Inflammatory macrophage treated with lipopolysaccharide for 4 hours (primary cell): ENCODE results near the gene ITPR1.
"Not testable (repeated sequence)": the region's sequence is repeated elsewhere in the genome, so short reads cannot be mapped to it uniquely, and the experiment has no call there.

Experiments used
- DNase-seq: peaks from one replicate; pipeline ENCODE4 v3.0.0-alpha.2; 2020

Gene ITPR1

GRCh38 chr3:4493014-4493940 lies at the start of gene ITPR1:
ITPR1 (plus strand) TSS chr3:4493348; CDS start chr3:4516492, 23,144 bp downstream.
- peak; percentile 98 for DNase-seq

GRCh38 chr3:4447295-4447999 lies 45.7 kb upstream of the ITPR1 start:
- no peak for DNase-seq

- DNase-seq: no peak
Observed at GRCh38 chr3:4448187-4448586, 45.0 kb upstream of the ITPR1 start.

GRCh38 chr3:4449043-4449805 lies 43.9 kb upstream of the ITPR1 start:
- no peak for DNase-seq

GRCh38 chr3:4454142-4454541 lies 39.0 kb upstream of the ITPR1 start:
- no peak for DNase-seq

GRCh38 chr3:4456780-4457179 lies 36.4 kb upstream of the ITPR1 start:
- DNase-seq: not testable (repeated sequence)

GRCh38 chr3:4458961-4459360 lies 34.2 kb upstream of the ITPR1 start:
- DNase-seq: peak; percentile 33

- DNase-seq: no peak
Observed at GRCh38 chr3:4460334-4460733, 32.8 kb upstream of the ITPR1 start.

GRCh38 chr3:4461468-4462090 lies 31.6 kb upstream of the ITPR1 start:
- DNase-seq: no peak

GRCh38 chr3:4462369-4463040 lies 30.6 kb upstream of the ITPR1 start:
- DNase-seq: peak; percentile 33

- no peak for DNase-seq
Observed at GRCh38 chr3:4464576-4464975, 28.6 kb upstream of the ITPR1 start.

GRCh38 chr3:4466741-4467521 lies 26.2 kb upstream of the ITPR1 start, which contains the start of gene SUMF1:
SUMF1 (minus strand) TSS chr3:4467269; CDS start chr3:4467245, 24 bp downstream.
- DNase-seq: peak; percentile 75

GRCh38 chr3:4467522-4467867 lies 25.7 kb upstream of the ITPR1 start:
- no peak for DNase-seq

GRCh38 chr3:4471907-4472306 lies 21.2 kb upstream of the ITPR1 start:
- no peak for DNase-seq

- no peak for DNase-seq
Observed at GRCh38 chr3:4472312-4472711, 20.8 kb upstream of the ITPR1 start.

GRCh38 chr3:4472766-4473165 lies 20.4 kb upstream of the ITPR1 start:
- DNase-seq: no peak

GRCh38 chr3:4474683-4475490 lies 18.3 kb upstream of the ITPR1 start:
- peak; percentile 91 for DNase-seq

GRCh38 chr3:4475804-4476203 lies 17.3 kb upstream of the ITPR1 start:
- DNase-seq: peak; percentile 29

GRCh38 chr3:4476496-4476895 lies 16.7 kb upstream of the ITPR1 start:
- DNase-seq: peak; percentile 44

- DNase-seq: peak; percentile 87
Observed at GRCh38 chr3:4478261-4478660, 14.9 kb upstream of the ITPR1 start.

GRCh38 chr3:4491855-4492207 lies 1.3 kb upstream of the ITPR1 start:
- DNase-seq: no peak
